ENCODE measurements around the gene LPCAT1. TPM values are rescaled to one million over a fixed set of nuclear protein-coding genes. Genes with fewer than 3 reads are reported as not detected.

LPCAT1 gene
- total RNA-seq, 1 experiment from 2014 or later = 71.5 TPM

DNA sequence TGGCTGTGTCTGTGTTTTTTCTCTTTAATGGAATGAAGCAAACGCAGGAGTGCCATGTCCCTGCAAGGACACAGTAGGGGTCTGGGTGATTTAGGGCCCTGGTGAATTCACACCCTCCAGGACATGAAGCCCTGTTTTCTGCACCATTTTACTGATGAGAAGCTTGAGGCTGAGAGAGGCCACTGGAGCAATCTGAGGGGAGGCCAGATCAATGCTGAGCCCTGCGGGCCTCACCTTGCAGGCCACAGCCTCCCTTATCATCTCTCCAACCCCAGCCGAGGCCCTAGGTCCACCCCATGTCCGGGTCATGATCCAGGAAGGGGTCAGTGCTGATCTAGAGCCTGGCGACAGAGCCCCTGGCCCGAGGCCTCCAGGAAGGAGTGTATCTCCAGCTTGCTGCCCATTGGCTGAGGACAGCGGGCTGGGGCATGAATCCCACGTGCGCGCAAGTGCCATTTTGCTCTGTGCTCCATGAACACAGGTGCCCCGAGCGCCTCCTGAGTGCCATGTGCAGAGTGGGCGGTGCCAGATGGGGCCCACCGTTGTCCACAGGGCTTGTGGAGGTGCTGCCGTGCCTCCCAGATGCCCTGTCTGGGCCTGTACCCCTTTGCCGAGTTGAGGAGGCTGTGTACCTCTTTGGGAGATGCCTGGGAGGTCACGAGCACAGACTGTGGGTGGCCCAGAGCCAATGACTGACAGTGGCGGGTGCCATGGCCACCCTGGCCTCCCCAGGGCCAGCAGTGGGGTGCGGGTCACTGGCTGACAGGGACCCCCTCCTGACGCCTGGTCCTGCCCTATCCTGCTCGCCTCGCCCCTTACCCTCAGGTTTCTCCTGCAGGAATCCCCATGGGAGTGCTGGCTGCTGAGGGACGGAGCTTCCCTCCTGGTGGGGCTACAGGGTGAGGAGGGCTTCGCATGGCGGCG lies 32.3 kb upstream of the LPCAT1 start:
- DNase-seq (ENCODE audit: low spot score) = no peak
- in situ Hi-C loops (cut with HindIII; ENCODE audit: low sequenced_read_pairs) = no loop called here

GRCh38 chr5:1555011-1555807 lies 31.4 kb upstream of the LPCAT1 start:
- DNase-seq (ENCODE audit: low spot score) = no peak
- in situ Hi-C loops (cut with HindIII; ENCODE audit: low sequenced_read_pairs) = no loop called here

DNA sequence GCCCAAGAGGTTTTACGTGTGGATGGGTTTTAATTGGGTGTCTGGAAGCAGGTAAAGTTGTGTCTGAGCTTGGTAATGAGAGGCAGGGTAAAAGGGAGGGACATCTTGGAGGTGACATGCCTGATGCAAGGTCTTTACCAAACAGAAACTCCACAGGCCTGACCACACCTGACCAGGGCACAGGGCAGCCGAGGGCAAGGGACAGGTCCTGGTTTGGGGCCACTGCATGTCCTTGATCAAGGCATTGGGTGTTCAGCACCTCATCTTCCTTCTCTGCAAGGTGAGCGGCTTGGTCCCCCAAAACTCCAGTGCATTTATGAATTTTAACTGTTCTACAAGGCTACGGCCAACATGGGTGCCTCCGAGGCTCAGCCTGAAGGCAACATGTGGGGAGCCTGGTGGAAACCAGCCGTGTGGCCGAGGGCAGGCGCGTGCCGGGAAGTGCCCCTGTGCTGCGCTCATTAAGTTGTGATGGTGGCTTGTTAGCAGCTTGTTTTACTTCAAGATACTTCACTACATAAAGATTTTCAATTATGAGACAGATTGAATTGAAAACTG lies 30.7 kb upstream of the LPCAT1 start:
- in situ Hi-C loops (cut with HindIII; ENCODE audit: low sequenced_read_pairs) = no loop called here

GRCh38 chr5:1553539-1554409 lies 30.0 kb upstream of the LPCAT1 start:
- in situ Hi-C loops (cut with HindIII; ENCODE audit: low sequenced_read_pairs) = no loop called here
- DNase-seq (ENCODE audit: low spot score) = no peak

More for the DNA sequence above, 30.7 kb upstream of the LPCAT1 start:
- DNase-seq (ENCODE audit: low spot score) = no peak

DNA sequence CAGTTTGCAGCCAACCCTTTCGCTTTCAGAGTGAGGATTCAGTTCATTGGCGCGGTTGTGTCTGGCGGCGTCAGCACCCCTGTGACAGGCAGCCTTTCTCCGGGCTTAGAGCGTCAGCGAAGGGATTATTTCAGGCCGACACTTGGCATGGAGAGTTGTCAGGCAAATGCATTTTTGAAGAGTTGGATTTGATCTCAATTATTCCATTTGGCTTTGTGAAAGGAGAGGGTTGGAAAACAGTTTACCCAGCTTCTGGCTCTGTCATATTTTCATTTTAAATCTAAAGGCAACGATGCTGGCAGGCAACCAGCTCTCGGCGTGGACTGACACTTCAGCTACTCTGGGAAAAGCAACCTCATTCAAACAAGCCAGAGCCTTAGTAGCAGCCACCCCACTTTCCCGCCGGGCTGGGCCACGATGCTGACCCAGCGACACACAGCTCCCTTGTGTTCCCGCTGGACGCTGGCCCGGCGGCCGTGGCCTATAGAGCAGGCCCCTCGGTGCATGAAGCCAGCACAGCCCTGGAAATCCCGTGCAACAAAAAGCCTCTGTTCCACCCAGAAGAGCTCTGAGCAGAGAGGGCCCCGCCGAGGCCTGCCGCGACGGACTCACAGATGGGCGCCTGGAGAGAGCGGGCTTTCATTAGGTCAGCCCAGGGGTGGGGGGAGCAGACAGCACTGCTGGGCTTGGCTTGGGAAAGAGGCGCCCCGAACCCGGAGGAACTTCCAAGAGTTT lies 28.9 kb upstream of the LPCAT1 start:
- peak; percentile 79 for DNase-seq (ENCODE audit: low spot score)
- in situ Hi-C loops (cut with HindIII; ENCODE audit: low sequenced_read_pairs) = no loop called here

DNA sequence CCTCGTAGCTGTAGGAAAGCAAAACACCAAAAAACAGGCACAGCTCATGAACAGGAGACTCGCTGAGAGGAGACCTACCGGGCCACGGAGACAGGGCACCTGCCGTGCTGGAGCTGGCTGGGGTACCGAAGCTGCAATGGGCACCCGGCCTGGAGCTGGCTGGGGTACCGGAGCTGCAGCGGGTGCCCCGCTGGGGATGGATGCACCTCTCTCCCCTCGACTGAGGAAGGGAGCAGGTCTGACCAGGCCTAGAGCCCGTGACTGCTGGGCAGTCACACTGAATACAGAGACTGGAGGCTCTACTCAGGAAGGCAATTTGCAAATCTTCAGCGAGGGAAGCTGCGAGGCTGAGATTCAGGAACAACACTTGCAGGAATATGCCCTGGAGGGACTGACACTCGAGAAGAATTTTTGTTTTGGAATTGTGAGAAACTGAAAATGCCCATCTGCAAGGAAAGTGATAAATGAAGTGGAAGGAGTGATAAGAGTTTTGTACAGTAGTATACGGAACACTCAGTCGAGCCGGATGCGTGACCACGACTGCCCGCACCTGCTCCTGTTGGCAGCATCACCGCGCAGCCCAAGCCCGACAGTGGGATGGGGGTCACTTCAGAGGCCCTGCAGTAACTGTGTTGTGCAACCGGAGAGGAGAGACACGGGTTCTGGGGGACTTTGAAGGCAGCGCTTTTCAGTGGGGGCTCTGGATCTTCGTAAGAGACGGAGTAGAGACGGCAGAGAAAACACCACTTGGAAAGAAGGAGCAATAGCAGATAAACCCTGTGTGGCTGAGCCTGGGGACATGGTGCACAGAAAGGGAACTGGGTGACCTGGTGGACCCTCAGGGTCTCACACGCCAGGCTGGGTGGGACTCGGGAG lies 27.9 kb upstream of the LPCAT1 start:
- peak; percentile 39 for DNase-seq (ENCODE audit: low spot score)
- in situ Hi-C loops (cut with HindIII; ENCODE audit: low sequenced_read_pairs) = no loop called here

GRCh38 chr5:1550287-1551076 lies 26.7 kb upstream of the LPCAT1 start:
- in situ Hi-C loops (cut with HindIII; ENCODE audit: low sequenced_read_pairs) = no loop called here
- DNase-seq (ENCODE audit: low spot score) = no peak

GRCh38 chr5:1549475-1550030 lies 25.8 kb upstream of the LPCAT1 start:
- in situ Hi-C loops (cut with HindIII; ENCODE audit: low sequenced_read_pairs) = no loop called here
- no peak for DNase-seq (ENCODE audit: low spot score)

GRCh38 chr5:1548702-1549474 lies 25.1 kb upstream of the LPCAT1 start:
- in situ Hi-C loops (cut with HindIII; ENCODE audit: low sequenced_read_pairs) = no loop called here
- DNase-seq (ENCODE audit: low spot score) = no peak

DNA sequence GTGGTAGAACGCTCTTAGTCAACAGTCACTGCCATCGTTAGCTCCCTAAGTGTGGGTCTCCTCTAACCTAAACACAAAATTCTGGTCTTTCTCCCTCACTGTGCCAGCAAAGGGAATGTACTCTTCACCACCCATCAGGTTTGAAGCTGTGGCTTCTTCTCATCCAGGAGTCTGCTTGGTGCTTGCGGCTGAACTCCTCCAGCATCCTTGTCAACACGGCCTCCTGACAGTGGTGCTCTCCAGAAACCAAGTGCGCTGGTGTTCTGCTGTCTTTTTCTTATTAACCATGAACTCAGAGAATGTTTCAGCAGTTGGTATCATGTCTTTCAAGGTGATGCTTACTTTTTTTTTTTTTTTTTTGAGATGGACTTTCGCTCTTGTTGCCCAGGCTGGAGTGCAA lies 23.9 kb upstream of the LPCAT1 start:
- in situ Hi-C loops (cut with HindIII; ENCODE audit: low sequenced_read_pairs) = no loop called here

GRCh38 chr5:1547236-1547635 lies 23.5 kb upstream of the LPCAT1 start:
- in situ Hi-C loops (cut with HindIII; ENCODE audit: low sequenced_read_pairs) = no loop called here
- no peak for DNase-seq (ENCODE audit: low spot score)

More for the DNA sequence above, 23.9 kb upstream of the LPCAT1 start:
- no peak for DNase-seq (ENCODE audit: low spot score)

GRCh38 chr5:1546556-1546955 lies 22.8 kb upstream of the LPCAT1 start:
- in situ Hi-C loops (cut with HindIII; ENCODE audit: low sequenced_read_pairs) = no loop called here
- no peak for DNase-seq (ENCODE audit: low spot score)

DNA sequence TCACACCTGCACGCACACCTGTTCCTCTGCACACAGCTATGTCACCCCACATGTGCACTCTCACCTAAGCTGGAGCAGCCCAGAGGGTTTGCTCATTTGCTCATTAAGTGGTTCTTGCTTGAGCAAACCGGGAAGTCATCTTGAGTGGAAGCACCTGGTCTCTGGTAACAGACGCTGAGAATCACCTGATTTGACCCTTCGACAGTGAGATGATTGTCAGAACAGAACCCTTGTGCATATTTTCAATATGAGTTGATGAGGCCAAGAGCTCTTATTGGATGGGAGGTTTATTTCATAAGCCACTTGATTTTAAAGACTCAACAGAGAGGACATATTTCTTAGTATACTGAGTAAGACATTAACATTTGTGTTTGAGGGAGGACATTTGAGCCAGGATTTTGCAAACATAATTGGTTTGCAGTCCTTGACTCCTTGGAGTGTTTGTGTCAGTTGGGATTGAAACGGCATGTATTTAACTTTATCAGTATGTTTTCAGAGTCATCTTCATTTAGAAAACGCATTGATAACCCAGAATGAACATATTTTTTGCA lies 22.1 kb upstream of the LPCAT1 start:
- no peak for DNase-seq (ENCODE audit: low spot score)
- in situ Hi-C loops (cut with HindIII; ENCODE audit: low sequenced_read_pairs) = no loop called here

- in situ Hi-C loops (cut with HindIII; ENCODE audit: low sequenced_read_pairs) = no loop called here
- DNase-seq (ENCODE audit: low spot score) = no peak
These were observed 21.5 kb upstream of the LPCAT1 start for GRCh38 chr5:1545126-1545804.
